Colonic mucosa (tissue), 4 donors: ENCODE data around the gene BCL6B. TPM values are rescaled to one million over a fixed set of nuclear protein-coding genes. Genes with fewer than 3 reads are reported as not detected.
"Not testable (repeated sequence)": the region's sequence is repeated elsewhere in the genome, so short reads cannot be mapped to it uniquely, and the experiment has no call there.

Source experiments
- DNase-seq: peaks from one replicate; pipeline ENCODE4 v3.0.0-alpha.2; 2020
- H3K27ac ChIP-seq: fragments of 200-600 bp; one replicate; pipeline ENCODE4 v1.8.0; 2021
- H3K27me3 ChIP-seq: fragments of 200-600 bp; one replicate; pipeline ENCODE4 v1.8.0; 2021
- H3K36me3 ChIP-seq: fragments of 200-600 bp; one replicate; pipeline ENCODE4 v1.8.0; 2021
- H3K4me1 ChIP-seq: fragments of 200-600 bp; one replicate; pipeline ENCODE4 v1.8.0; 2021; ENCODE audit warnings: mild to moderate bottlenecking
- H3K4me3 ChIP-seq: fragments of 200-600 bp; one replicate; pipeline ENCODE4 v1.8.0; 2021
- H3K9ac ChIP-seq, 2 donors: one replicate each; pipeline ENCODE4 v1.7.0; 2013; ENCODE audit warnings: control low read depth in 2 of 2, low read depth in 2 of 2, low read length in 2 of 2
- H3K9me3 ChIP-seq: fragments of 200-600 bp; one replicate; pipeline ENCODE4 v1.8.0; 2021
- intact Hi-C: fragments of 100-400 bp; cut with DNase I; formaldehyde crosslinking; loops from one replicate; pipeline ENCODE4 v1.14.1; 2022
- total RNA-seq, 2 donors: library from RNA; stranded (reverse); fragmentation: NEBNext Ultra II Directional in 1 of 2; extraction: Animal tissue kit (Norgen Biotek cat#: 25700) in 1 of 2; gene quantifications; one replicate each; pipeline ENCODE4 v1.2.1, GENCODE V29; 2021
- TF ChIP-seq, protein P1 (sequence below): fragments of 200-600 bp; IDR thresholded peaks from one replicate; pipeline ENCODE4 v1.8.0; 2022; ENCODE audit warnings: antibody characterized with exemption, mild to moderate bottlenecking
- donor health status: healthy.
- donor health status: DM: no; HTN: no; CAD: no.
- donor health status: DM: no; HTN: no; CAD: no.

BCL6B gene
- total RNA-seq, 2 donors from 2014 or later, result 0.89 to 7.3 TPM

GRCh38 chr17:7042501-7043181, 19.8 kb downstream of the BCL6B start:
- Histone ChIP-seq H3K9me3 (no peaks in the 10 kb centered on the region), H3K36me3 (no peaks in the 10 kb centered on the region), H3K27ac (no peak overlapping the region), H3K9ac (peak overlapping the region; percentile 50 to 61), H3K4me1 (peaks cover 18% of the 10 kb centered on the region), H3K27me3 (peaks cover 7% of the 10 kb centered on the region), H3K4me3 (peak overlapping the region; percentile 40)
- intact Hi-C loops, result no loop called here
- TF ChIP-seq, protein P1, sequence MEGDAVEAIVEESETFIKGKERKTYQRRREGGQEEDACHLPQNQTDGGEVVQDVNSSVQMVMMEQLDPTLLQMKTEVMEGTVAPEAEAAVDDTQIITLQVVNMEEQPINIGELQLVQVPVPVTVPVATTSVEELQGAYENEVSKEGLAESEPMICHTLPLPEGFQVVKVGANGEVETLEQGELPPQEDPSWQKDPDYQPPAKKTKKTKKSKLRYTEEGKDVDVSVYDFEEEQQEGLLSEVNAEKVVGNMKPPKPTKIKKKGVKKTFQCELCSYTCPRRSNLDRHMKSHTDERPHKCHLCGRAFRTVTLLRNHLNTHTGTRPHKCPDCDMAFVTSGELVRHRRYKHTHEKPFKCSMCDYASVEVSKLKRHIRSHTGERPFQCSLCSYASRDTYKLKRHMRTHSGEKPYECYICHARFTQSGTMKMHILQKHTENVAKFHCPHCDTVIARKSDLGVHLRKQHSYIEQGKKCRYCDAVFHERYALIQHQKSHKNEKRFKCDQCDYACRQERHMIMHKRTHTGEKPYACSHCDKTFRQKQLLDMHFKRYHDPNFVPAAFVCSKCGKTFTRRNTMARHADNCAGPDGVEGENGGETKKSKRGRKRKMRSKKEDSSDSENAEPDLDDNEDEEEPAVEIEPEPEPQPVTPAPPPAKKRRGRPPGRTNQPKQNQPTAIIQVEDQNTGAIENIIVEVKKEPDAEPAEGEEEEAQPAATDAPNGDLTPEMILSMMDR, result no peak
- no peak for DNase-seq

- peak; percentile 36 for DNase-seq
- H3K27me3 ChIP-seq, result peaks cover 7% of the 10 kb centered on the region
- peaks cover 18% of the 10 kb centered on the region for H3K4me1 ChIP-seq
- TF ChIP-seq, protein P1, result no peak
- intact Hi-C loops, result no loop called here
- H3K4me3 ChIP-seq, result peak overlapping the region; percentile 40
- peak overlapping the region; percentile 33 to 61 for H3K9ac ChIP-seq
- no peaks in the 10 kb centered on the region for H3K36me3 ChIP-seq
- no peaks in the 10 kb centered on the region for H3K9me3 ChIP-seq
- H3K27ac ChIP-seq, result no peak overlapping the region
These were observed 20.3 kb downstream of the BCL6B start for GRCh38 chr17:7043182-7043496.

GRCh38 chr17:7043497-7044198, 20.8 kb downstream of the BCL6B start, which contains the start of gene SLC16A11:
Gene SLC16A11, minus strand, starts transcription at chr17:7044092. Its CDS starts 579 bp downstream, at chr17:7043513.
- H3K36me3 ChIP-seq, result no peaks in the 10 kb centered on the region
- no peak within 1 kb of the TSS for H3K27ac ChIP-seq
- peak within 1 kb of the TSS; percentile 40 for H3K4me3 ChIP-seq
- TF ChIP-seq, protein P1, result no peak
- H3K9ac ChIP-seq, result peak within 1 kb of the TSS; percentile 33 to 61
- H3K4me1 ChIP-seq, result peaks cover 18% of the 10 kb centered on the region
- intact Hi-C loops, result no loop called here
- no peaks in the 10 kb centered on the region for H3K9me3 ChIP-seq
- H3K27me3 ChIP-seq, result peaks cover 7% of the 10 kb centered on the region
- peak; percentile 59 for DNase-seq

DNA sequence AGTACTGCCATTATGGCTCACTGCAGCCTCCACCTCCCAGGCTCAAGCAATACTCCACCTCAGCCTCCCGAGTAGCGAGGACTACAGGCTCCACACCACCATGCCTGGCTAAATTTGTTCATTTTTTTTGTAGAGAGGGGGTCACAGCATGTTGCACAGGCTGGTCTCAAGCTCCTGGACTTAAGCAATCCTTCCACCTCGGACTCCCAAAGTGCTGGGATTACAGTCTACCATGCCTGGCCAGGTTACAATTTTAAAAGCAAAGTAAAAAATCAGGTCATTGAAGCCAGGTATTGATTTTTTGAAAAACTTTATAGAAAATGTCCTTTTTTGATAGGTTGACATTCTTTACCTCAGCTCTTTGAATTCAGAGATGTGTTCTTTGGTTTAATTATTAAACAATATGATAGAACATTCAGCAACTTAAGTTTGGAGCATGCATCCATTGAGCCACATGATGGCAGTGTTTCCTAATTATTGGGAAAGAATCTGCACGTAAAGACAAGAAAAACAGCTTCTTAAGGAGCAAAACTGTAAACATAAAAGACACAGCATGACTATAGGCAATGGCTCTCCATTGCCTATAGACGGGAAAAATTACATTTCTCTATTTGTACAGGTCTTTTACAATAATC, 22.8 kb downstream of the BCL6B start:
- Histone ChIP-seq H3K4me3 (peak overlapping the region; percentile 21), H3K9me3 (no peaks in the 10 kb centered on the region), H3K9ac (peak overlapping the region in 1 of 2 donors; percentile 76), H3K27me3 (peaks cover 7% of the 10 kb centered on the region), H3K4me1 (peaks cover 18% of the 10 kb centered on the region), H3K27ac (peak overlapping the region; percentile 71), H3K36me3 (no peaks in the 10 kb centered on the region)
- peak; percentile 72 for DNase-seq
- TF ChIP-seq, protein P1, result peak; percentile 64
- intact Hi-C loops, result no loop called here

DNA sequence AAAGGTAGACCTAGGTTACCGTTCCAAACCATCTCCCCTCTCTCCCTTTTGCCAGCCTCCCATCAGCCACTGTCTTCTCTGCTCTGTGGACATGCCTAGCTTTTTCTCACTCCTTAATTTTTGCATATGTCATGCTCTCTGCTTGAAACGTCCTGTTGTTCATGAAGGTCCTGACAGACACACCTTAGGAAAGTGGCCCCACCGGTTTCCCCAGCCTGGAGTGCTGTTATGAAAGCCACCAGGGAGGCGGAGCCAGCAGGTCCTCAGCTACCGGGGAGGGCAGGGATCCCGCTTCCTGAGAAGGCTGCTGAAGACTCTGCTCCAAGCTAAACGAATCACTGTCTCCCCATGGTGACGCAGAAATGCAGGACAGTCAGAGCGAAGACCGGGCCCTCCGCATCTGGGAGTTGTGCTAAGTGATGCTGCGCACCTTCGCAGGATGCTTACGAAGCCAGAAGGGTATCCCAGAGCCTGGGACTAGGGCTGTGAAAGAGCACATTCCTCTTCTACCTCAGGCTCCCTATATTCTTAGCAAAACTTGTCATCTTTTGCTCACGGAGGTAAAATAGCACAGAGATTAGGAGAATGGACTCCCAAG, 23.4 kb downstream of the BCL6B start:
- intact Hi-C loops, result no loop called here
- H3K27ac ChIP-seq, result peak overlapping the region; percentile 71
- H3K9ac ChIP-seq, result peak overlapping the region; percentile 26 to 76
- H3K4me1 ChIP-seq, result peaks cover 18% of the 10 kb centered on the region
- TF ChIP-seq, protein P1, result peak; percentile 2
- no peaks in the 10 kb centered on the region for H3K9me3 ChIP-seq
- H3K36me3 ChIP-seq, result no peaks in the 10 kb centered on the region
- DNase-seq, result peak; percentile 95
- H3K27me3 ChIP-seq, result peaks cover 7% of the 10 kb centered on the region
- H3K4me3 ChIP-seq, result peak overlapping the region; percentile 21

DNA sequence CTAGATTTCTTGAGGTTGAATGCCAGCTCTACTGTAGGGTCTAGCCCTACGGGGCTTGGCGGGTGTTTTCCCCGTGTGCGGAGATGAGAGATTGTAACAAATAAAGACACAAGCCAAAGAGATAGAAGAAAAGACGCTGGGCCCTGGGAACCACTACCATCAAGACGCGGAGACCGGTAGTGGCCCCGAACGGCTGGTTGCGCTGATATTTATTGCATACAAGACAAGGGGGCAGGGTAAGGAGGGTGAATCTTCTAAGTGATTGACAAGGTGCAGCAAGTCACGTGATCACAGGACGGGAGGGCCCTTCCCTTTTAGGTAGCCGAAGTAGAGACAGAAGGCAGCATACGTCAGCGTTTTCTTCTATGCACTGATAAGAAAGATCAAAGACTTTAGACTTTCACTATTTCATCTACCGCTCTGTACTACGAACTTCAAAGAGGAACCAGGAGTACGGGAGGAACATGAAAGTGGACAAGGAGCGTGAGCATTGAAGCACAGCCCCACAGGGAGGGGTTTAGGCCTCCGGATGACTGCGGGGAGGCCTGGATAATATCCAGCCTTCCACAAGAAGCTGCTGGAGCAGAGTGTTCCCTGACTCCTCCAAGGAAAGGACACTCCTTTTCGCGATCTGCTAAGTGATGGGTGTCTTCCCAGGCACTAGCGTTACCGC, 24.0 kb downstream of the BCL6B start:
- intact Hi-C loops, H3K36me3 ChIP-seq, H3K27me3 ChIP-seq, H3K9me3 ChIP-seq: not testable (repeated sequence)
- H3K4me3 ChIP-seq, result peak overlapping the region; percentile 21
- peak overlapping the region; percentile 26 to 76 for H3K9ac ChIP-seq
- peak overlapping the region; percentile 71 for H3K27ac ChIP-seq
- peak; percentile 80 for DNase-seq
- H3K4me1 ChIP-seq, result peaks cover 18% of the 10 kb centered on the region
